H1 (cell line): ENCODE measurements around the gene GDPD5. TPM values are rescaled to one million over a fixed set of nuclear protein-coding genes. Genes with fewer than 3 reads are reported as not detected.

Experiments
- BACH1 ChIP-seq: IDR thresholded peaks from 2 replicates; pipeline ENCODE4 v1.6.1; 2012; ENCODE audit warnings: low read length, improper control_type of control experiment
- BCL11A ChIP-seq, 2 experiments: IDR thresholded peaks; one replicate each; pipeline ENCODE4 v1.6.1; 2011; ENCODE audit warnings: low read depth in 2 of 2, low read length in 2 of 2, mild to moderate bottlenecking in 2 of 2
- CBX5 ChIP-seq: fragments of 300-800, 300-1000 bp; sonication (generic); IDR thresholded peaks from 2 replicates; pipeline ENCODE4 v1.7.1; 2016; ENCODE audit warnings: antibody characterized with exemption, low read length, low read depth
- CEBPB ChIP-seq: IDR thresholded peaks from 2 replicates; pipeline ENCODE4 v1.6.1; 2012; ENCODE audit warnings: low read depth, low read length
- CTBP2 ChIP-seq: IDR thresholded peaks from 2 replicates; pipeline ENCODE4 v1.7.0; 2011; ENCODE audit warnings: borderline replicate concordance, mild to moderate bottlenecking, moderate library complexity, mixed read lengths, low read length; ENCODE audit not compliant: insufficient read depth, insufficient read length
- CTCF ChIP-seq, 3 experiments: IDR thresholded peaks; 1 replicate in 2 of 3; 2 replicates in 1 of 3; pipeline versions ENCODE4 v1.5.1 to v1.6.1; 2011; ENCODE audit warnings: low read length in 3 of 3, mild to moderate bottlenecking in 3 of 3, inconsistent platforms in 2 of 3, low read depth in 1 of 3, moderate library complexity in 1 of 3; ENCODE audit not compliant: insufficient read depth in 1 of 3; ENCODE audit errors: control extremely low read depth in 1 of 3
- E2F6 ChIP-seq: IDR thresholded peaks from 2 replicates; pipeline ENCODE4 v1.6.1; 2012; ENCODE audit warnings: inconsistent platforms
- HDAC6 ChIP-seq: IDR thresholded peaks from one replicate; pipeline ENCODE4 v1.7.1; 2012; ENCODE audit warnings: low read depth, mild to moderate bottlenecking, inconsistent platforms, low read length, moderate library complexity
- KDM5A ChIP-seq: fragments of 200-600 bp; IDR thresholded peaks from 2 replicates; pipeline ENCODE4 v1.7.1; 2012; ENCODE audit warnings: mild to moderate bottlenecking, low read length, inconsistent platforms, mixed read lengths
- POU5F1 ChIP-seq: IDR thresholded peaks from 2 replicates; pipeline ENCODE4 v1.6.1; 2011; ENCODE audit warnings: low read depth, mild to moderate bottlenecking, low read length, moderate library complexity
- RNF2 ChIP-seq: fragments of 200-900, 300-1000 bp; sonication (generic); IDR thresholded peaks from 2 replicates; pipeline ENCODE4 v1.7.1; 2016; ENCODE audit warnings: borderline replicate concordance, low read depth, mild to moderate bottlenecking, antibody characterized with exemption, low read length; ENCODE audit not compliant: poor library complexity, severe bottlenecking; ENCODE audit errors: missing control alignments
- RXRA ChIP-seq: IDR thresholded peaks from 2 replicates; pipeline ENCODE4 v1.6.1; 2011; ENCODE audit warnings: low read depth, mild to moderate bottlenecking, low read length, moderate library complexity; ENCODE audit not compliant: insufficient read depth
- SAP30 ChIP-seq: fragments of 300-600 bp; sonication (generic); IDR thresholded peaks from 2 replicates; pipeline ENCODE4 v1.7.1; 2012; ENCODE audit warnings: low read length, moderate library complexity, mild to moderate bottlenecking, inconsistent platforms; ENCODE audit not compliant: insufficient read depth, insufficient replicate concordance
- SIN3A ChIP-seq, 2 experiments: IDR thresholded peaks in 1 of 2; conservative IDR thresholded peaks in 1 of 2; 2 replicates each; pipeline ENCODE4 v1.6.1; 2011 to 2012; ENCODE audit warnings: low read length in 2 of 2, improper control_type of control experiment in 1 of 2, low read depth in 1 of 2, mild to moderate bottlenecking in 1 of 2
- SP1 ChIP-seq: IDR thresholded peaks from 2 replicates; pipeline ENCODE4 v1.6.1; 2011; ENCODE audit warnings: low read depth, low read length
- SP2 ChIP-seq: IDR thresholded peaks from 2 replicates; pipeline ENCODE4 v1.6.1; 2012; ENCODE audit warnings: mild to moderate bottlenecking, low read length, inconsistent platforms
- SRF ChIP-seq: IDR thresholded peaks from 2 replicates; pipeline ENCODE4 v1.6.1; 2011; ENCODE audit warnings: mild to moderate bottlenecking, low read depth, low read length, moderate library complexity
- TBP ChIP-seq: IDR thresholded peaks from 2 replicates; pipeline ENCODE4 v1.6.1; 2011; ENCODE audit warnings: low read depth, low read length, improper control_type of control experiment
- USF2 ChIP-seq: IDR thresholded peaks from 2 replicates; pipeline ENCODE4 v1.6.1; 2011; ENCODE audit warnings: low read length, improper control_type of control experiment
- polyA plus RNA-seq, 7 experiments: library from polyadenylated mRNA; depleted of rRNA in 3 of 7; stranded (reverse) in 5 of 7; unstranded in 2 of 7; fragments of >200 nt in 5 of 7; fragments of 200-250 nt in 2 of 7; gene quantifications; 1 replicate in 5 of 7; 2 replicates in 1 of 7; 4 replicates in 1 of 7; pipeline versions ENCODE4 v1.2.1 to v1.2.3, GENCODE V29; 2011 to 2013; ENCODE audit warnings: missing spikeins in 2 of 7, mixed read lengths in 2 of 7
- total RNA-seq: library from RNA; stranded (reverse); fragmentation: NEBNext Ultra II Directional; extraction: Animal tissue kit (Norgen Biotek cat#: 25700); gene quantifications from 2 replicates; pipeline ENCODE4 v1.2.1, GENCODE V29; 2021

Gene GDPD5
- total and polyA plus RNA-seq, 2 of the 8 experiments (the other 6 are each of a cell fraction or from before 2014, with no cell fraction given), result 7.8 to 8.6 TPM

GRCh38 chr11:75525433-75526191, at the start of gene GDPD5 (continued):
- TF ChIP-seq POU5F1, result no peak
- no peak for TF ChIP-seq HDAC6
- peak; percentile 58 to 65 (median 64) for TF ChIP-seq CTCF (IDR thresholded peaks at IDR 0.05; ENCODE audit: control extremely low read depth in 1 of 3, insufficient read depth in 1 of 3, low read depth in 1 of 3, low read length in 3 of 3)
- no peak for TF ChIP-seq KDM5A
- TF ChIP-seq USF2, result no peak
- no peak for TF ChIP-seq SRF
- TF ChIP-seq SIN3A (conservative IDR thresholded peaks at IDR 0.05 in 1 of 2, IDR thresholded peaks at IDR 0.05 in 1 of 2; ENCODE audit: low read depth in 1 of 2, low read length in 2 of 2), result peak in 1 of 2 experiments; percentile 33; a peak in 1 of 4 replicates
- TF ChIP-seq SAP30, result no peak
- TF ChIP-seq CBX5, result no peak
- TF ChIP-seq BCL11A (IDR thresholded peaks at IDR 0.05; ENCODE audit: low read depth in 2 of 2, low read length in 2 of 2), result no peak
- TF ChIP-seq SP2, result no peak
- TF ChIP-seq RNF2, result no peak
- no peak for TF ChIP-seq E2F6
- no peak for TF ChIP-seq TBP
- no peak for TF ChIP-seq SP1
- TF ChIP-seq BACH1, result peak; percentile 73; the same call in 1 of the 2 replicates
- TF ChIP-seq CEBPB, result no peak
- TF ChIP-seq CTBP2, result no peak
- no peak for TF ChIP-seq RXRA
